HepG2 (cell line): Measurements from ENCODE around the gene NLRX1. TPM values are rescaled to one million over a fixed set of nuclear protein-coding genes. Genes with fewer than 3 reads are reported as not detected.

ENCODE experiments used
- ARNT2 ChIP-seq: sonication (generic); formaldehyde crosslinking; IDR thresholded peaks from 2 replicates; pipeline ENCODE4 v1.8.0; 2022; ENCODE audit warnings: mild to moderate bottlenecking, low read depth, missing genetic modification reagents, moderate library complexity
- ATRX ChIP-seq: sonication (generic); formaldehyde crosslinking; IDR thresholded peaks from 2 replicates; pipeline ENCODE4 v1.4.0; 2020; ENCODE audit warnings: missing genetic modification reagents, borderline replicate concordance
- FOXO1 ChIP-seq: sonication (generic); formaldehyde crosslinking; IDR thresholded peaks from 2 replicates; pipeline ENCODE4 v1.4.0; 2020; ENCODE audit warnings: missing genetic modification reagents
- HNRNPLL ChIP-seq: fragments of 200-400 bp; formaldehyde crosslinking; IDR thresholded peaks from 2 replicates; pipeline ENCODE4 v1.6.1; 2017; ENCODE audit warnings: mild to moderate bottlenecking, low read depth, low read length; ENCODE audit not compliant: poor library complexity, severe bottlenecking
- LCORL ChIP-seq, 2 experiments: fragments of 450-650 bp in 1 of 2; sonication (generic) in 1 of 2; formaldehyde crosslinking in 1 of 2; IDR thresholded peaks; 2 replicates each; pipeline versions ENCODE4 v1.5.0 to v1.6.1; 2017 to 2020; ENCODE audit warnings: antibody characterized with exemption in 1 of 2, missing genetic modification reagents in 1 of 2
- RAD51 ChIP-seq: fragments of 450-650 bp; IDR thresholded peaks from 2 replicates; pipeline ENCODE4 v1.6.1; 2016; ENCODE audit warnings: borderline replicate concordance
- ZMYM4 ChIP-seq: sonication (generic); formaldehyde crosslinking; IDR thresholded peaks from 2 replicates; pipeline ENCODE4 v1.8.1; 2023; ENCODE audit warnings: mild to moderate bottlenecking, missing genetic modification reagents
- ZNF446 ChIP-seq: sonication (generic); formaldehyde crosslinking; IDR thresholded peaks from 2 replicates; pipeline ENCODE4 v1.5.0; 2020; ENCODE audit warnings: mild to moderate bottlenecking, missing genetic modification reagents
- ZNF709 ChIP-seq: sonication (generic); formaldehyde crosslinking; IDR thresholded peaks from 2 replicates; pipeline ENCODE4 v1.5.0; 2020; ENCODE audit warnings: mild to moderate bottlenecking, missing genetic modification reagents
- polyA plus RNA-seq, 8 experiments: library from polyadenylated mRNA; depleted of rRNA in 3 of 8; stranded (reverse) in 7 of 8; unstranded in 1 of 8; fragments of >200 nt; fragmentation: Illumina TruSeq in 4 of 8; extraction: Trizol in 4 of 8; gene quantifications; 2 replicates each; pipeline versions ENCODE4 v1.2.1 to v1.2.3, GENCODE V29; 2011 to 2016; ENCODE audit warnings: low read depth in 4 of 8, missing spikeins in 1 of 8, mixed read lengths in 1 of 8; ENCODE audit not compliant: insufficient read depth in 1 of 8
- total RNA-seq, 5 experiments: library from RNA; depleted of rRNA; stranded (reverse); fragments of >200 nt; fragmentation: Illumina TruSeq; extraction: Trizol; gene quantifications; 2 replicates each; pipeline ENCODE4 v1.2.3, GENCODE V29; 2016; ENCODE audit warnings: low read depth in 1 of 5
- TF ChIP-seq, protein P1 (sequence below): sonication (generic); formaldehyde crosslinking; IDR thresholded peaks from 2 replicates; pipeline ENCODE4 v1.4.0; 2020; ENCODE audit warnings: missing genetic modification reagents
- TF ChIP-seq, protein P2 (sequence below): sonication (generic); formaldehyde crosslinking; IDR thresholded peaks from 2 replicates; pipeline ENCODE4 v1.4.0; 2020; ENCODE audit warnings: mild to moderate bottlenecking, missing genetic modification reagents
- TF ChIP-seq, protein P3 (sequence below): sonication (generic); formaldehyde crosslinking; IDR thresholded peaks from 2 replicates; pipeline ENCODE4 v1.4.0; 2020; ENCODE audit warnings: mild to moderate bottlenecking, missing genetic modification reagents
- TF ChIP-seq, protein P4 (sequence below): sonication (generic); formaldehyde crosslinking; IDR thresholded peaks from 2 replicates; pipeline ENCODE4 v1.9.0; 2022; ENCODE audit warnings: missing genetic modification reagents, mild to moderate bottlenecking, borderline replicate concordance
- TF ChIP-seq, protein P5 (sequence below): sonication (generic); formaldehyde crosslinking; IDR thresholded peaks from 2 replicates; pipeline ENCODE4 v1.4.0; 2020; ENCODE audit warnings: missing genetic modification reagents, borderline replicate concordance

NLRX1 gene
- total and polyA plus RNA-seq, 2 of the 13 experiments (the other 11 are each of a cell fraction or from before 2014, with no cell fraction given) = 8.7 to 11.0 TPM

DNA sequence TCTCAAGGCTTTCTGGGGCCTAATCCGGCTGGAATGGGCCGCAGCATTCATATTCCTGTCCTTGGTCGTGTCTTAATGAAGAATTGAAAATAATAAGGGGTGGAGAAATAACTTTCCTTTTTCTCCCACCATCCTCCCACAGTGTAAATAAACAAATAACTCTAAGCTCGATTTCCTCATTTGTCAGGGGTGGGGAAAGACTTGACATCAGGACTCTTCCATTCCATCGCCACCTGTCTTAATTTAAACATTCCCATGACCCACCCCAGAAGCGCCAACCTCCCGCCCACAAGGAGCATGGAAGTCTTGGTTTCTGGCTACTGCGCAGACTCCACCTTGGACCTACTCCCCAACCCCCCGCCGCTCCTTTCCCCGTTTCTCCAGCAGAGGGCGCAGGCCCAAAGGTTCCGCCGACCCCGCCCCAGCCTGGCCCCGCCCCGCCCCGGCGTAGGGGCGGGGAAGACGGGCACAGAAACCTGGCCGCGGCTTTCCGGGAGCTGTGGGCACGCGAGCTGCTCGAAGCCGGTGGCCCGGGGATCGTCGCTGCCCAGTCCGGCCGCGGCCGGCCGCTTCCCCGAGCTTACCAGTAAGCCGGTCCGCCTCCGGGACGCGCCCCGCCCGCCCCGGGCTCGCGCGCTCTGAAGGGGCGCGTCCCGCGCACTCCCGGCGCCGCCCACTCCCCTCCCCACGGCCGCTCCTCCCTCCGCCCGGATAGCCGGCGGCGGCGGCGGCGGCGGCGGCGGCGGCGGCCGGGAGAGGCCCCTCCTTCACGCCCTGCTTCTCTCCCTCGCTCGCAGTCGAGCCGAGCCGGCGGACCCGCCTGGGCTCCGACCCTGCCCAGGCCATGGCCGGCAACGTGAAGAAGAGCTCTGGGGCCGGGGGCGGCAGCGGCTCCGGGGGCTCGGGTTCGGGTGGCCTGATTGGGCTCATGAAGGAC is 37.3 kb downstream of the NLRX1 start, which contains the start of gene CBL (continued):
- TF ChIP-seq, protein P1, sequence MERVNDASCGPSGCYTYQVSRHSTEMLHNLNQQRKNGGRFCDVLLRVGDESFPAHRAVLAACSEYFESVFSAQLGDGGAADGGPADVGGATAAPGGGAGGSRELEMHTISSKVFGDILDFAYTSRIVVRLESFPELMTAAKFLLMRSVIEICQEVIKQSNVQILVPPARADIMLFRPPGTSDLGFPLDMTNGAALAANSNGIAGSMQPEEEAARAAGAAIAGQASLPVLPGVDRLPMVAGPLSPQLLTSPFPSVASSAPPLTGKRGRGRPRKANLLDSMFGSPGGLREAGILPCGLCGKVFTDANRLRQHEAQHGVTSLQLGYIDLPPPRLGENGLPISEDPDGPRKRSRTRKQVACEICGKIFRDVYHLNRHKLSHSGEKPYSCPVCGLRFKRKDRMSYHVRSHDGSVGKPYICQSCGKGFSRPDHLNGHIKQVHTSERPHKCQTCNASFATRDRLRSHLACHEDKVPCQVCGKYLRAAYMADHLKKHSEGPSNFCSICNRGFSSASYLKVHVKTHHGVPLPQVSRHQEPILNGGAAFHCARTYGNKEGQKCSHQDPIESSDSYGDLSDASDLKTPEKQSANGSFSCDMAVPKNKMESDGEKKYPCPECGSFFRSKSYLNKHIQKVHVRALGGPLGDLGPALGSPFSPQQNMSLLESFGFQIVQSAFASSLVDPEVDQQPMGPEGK = peak; percentile 22; the same call in 1 of the 2 replicates
- 0 out of 2 replicates have a peak, but pooled peaks have one; percentile 60 for TF ChIP-seq ZNF446 (CRISPR knock-in tag)
- TF ChIP-seq RAD51 = no peak
- TF ChIP-seq ZNF709 (CRISPR knock-in tag) = peak; percentile 53
- TF ChIP-seq, protein P2, sequence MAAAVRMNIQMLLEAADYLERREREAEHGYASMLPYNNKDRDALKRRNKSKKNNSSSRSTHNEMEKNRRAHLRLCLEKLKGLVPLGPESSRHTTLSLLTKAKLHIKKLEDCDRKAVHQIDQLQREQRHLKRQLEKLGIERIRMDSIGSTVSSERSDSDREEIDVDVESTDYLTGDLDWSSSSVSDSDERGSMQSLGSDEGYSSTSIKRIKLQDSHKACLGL (CRISPR knock-in tag) = peak; percentile 68; the same call in 1 of the 2 replicates
- 0 out of 2 replicates have a peak, but pooled peaks have one; percentile 13 for TF ChIP-seq FOXO1 (CRISPR knock-in tag)
- TF ChIP-seq, protein P3, sequence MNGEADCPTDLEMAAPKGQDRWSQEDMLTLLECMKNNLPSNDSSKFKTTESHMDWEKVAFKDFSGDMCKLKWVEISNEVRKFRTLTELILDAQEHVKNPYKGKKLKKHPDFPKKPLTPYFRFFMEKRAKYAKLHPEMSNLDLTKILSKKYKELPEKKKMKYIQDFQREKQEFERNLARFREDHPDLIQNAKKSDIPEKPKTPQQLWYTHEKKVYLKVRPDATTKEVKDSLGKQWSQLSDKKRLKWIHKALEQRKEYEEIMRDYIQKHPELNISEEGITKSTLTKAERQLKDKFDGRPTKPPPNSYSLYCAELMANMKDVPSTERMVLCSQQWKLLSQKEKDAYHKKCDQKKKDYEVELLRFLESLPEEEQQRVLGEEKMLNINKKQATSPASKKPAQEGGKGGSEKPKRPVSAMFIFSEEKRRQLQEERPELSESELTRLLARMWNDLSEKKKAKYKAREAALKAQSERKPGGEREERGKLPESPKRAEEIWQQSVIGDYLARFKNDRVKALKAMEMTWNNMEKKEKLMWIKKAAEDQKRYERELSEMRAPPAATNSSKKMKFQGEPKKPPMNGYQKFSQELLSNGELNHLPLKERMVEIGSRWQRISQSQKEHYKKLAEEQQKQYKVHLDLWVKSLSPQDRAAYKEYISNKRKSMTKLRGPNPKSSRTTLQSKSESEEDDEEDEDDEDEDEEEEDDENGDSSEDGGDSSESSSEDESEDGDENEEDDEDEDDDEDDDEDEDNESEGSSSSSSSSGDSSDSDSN (CRISPR knock-in tag) = peak; percentile 60; the same call in 1 of the 2 replicates
- peak; percentile 33 for TF ChIP-seq HNRNPLL
- peak; percentile 64; the same call in 1 of the 2 replicates for TF ChIP-seq ARNT2
- TF ChIP-seq, protein P4, sequence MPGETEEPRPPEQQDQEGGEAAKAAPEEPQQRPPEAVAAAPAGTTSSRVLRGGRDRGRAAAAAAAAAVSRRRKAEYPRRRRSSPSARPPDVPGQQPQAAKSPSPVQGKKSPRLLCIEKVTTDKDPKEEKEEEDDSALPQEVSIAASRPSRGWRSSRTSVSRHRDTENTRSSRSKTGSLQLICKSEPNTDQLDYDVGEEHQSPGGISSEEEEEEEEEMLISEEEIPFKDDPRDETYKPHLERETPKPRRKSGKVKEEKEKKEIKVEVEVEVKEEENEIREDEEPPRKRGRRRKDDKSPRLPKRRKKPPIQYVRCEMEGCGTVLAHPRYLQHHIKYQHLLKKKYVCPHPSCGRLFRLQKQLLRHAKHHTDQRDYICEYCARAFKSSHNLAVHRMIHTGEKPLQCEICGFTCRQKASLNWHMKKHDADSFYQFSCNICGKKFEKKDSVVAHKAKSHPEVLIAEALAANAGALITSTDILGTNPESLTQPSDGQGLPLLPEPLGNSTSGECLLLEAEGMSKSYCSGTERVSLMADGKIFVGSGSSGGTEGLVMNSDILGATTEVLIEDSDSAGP (CRISPR knock-in tag) = peak; percentile 28; the same call in 1 of the 2 replicates
- no peak for TF ChIP-seq LCORL (IDR thresholded peaks at IDR 0.05)
- TF ChIP-seq LCORL (CRISPR knock-in tag; IDR thresholded peaks at IDR 0.05) = peak; percentile 42; the same call in 1 of the 2 replicates
- peak; percentile 39; the same call in 1 of the 2 replicates for TF ChIP-seq ZMYM4 (CRISPR knock-in tag)
- TF ChIP-seq, protein P5, sequence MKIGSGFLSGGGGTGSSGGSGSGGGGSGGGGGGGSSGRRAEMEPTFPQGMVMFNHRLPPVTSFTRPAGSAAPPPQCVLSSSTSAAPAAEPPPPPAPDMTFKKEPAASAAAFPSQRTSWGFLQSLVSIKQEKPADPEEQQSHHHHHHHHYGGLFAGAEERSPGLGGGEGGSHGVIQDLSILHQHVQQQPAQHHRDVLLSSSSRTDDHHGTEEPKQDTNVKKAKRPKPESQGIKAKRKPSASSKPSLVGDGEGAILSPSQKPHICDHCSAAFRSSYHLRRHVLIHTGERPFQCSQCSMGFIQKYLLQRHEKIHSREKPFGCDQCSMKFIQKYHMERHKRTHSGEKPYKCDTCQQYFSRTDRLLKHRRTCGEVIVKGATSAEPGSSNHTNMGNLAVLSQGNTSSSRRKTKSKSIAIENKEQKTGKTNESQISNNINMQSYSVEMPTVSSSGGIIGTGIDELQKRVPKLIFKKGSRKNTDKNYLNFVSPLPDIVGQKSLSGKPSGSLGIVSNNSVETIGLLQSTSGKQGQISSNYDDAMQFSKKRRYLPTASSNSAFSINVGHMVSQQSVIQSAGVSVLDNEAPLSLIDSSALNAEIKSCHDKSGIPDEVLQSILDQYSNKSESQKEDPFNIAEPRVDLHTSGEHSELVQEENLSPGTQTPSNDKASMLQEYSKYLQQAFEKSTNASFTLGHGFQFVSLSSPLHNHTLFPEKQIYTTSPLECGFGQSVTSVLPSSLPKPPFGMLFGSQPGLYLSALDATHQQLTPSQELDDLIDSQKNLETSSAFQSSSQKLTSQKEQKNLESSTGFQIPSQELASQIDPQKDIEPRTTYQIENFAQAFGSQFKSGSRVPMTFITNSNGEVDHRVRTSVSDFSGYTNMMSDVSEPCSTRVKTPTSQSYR (CRISPR knock-in tag) = no peak
- TF ChIP-seq ATRX = no peak
